Diencephalon (tissue), 1 donor: ENCODE measurements around the gene SCYGR4. TPM values are rescaled to one million over a fixed set of nuclear protein-coding genes. Genes with fewer than 3 reads are reported as not detected.

Source experiments
- total RNA-seq: library from RNA; depleted of rRNA; stranded (reverse); fragments of >200 nt; gene quantifications from one replicate; pipeline ENCODE4 v1.2.3, GENCODE V29; 2014

Gene SCYGR4
- not detected for total RNA-seq

GRCh38 chr2:227617316-227618230 lies at the start of gene SCYGR4:
SCYGR4 (plus strand) TSS chr2:227617498; CDS start chr2:227617498, 0 bp downstream.

DNA sequence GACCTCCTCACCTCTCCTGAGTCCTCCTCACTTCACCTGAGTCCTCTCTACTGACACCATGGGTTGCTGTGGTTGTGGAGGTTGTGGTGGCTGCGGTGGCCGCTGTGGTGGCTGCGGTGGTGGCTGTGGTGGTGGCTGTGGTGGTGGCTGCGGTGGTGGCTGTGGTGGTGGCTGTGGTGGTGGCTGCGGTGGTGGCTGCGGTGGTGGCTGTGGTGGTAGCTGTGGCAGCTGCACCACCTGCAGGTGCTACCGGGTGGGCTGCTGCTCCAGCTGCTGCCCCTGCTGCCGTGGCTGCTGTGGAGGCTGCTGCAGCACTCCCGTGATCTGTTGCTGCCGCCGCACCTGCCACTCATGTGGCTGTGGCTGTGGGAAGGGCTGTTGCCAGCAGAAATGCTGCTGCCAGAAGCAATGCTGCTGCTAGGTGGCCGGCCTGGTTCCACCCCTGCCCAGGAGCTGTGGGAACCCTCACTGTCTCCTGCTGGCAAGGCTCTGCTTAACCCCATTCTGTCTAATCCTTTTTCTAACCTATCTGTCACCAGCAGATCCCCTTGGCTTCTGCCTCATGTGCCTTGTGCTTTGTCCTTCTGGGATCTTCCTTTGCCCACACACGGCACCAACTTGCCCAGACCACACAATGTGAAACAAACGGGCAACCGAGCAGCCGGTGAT lies 18.3 kb upstream of the SCYGR4 start, which contains the start of gene SCYGR2:
SCYGR2 (plus strand) TSS at position 59 of the 669 bp plus-strand sequence; CDS start at position 59, 0 bp downstream.

GRCh38 chr2:227614740-227615139 lies 2.6 kb upstream of the SCYGR4 start, which contains the start of gene SCYGR3:
SCYGR3 (minus strand) TSS chr2:227614840; CDS start chr2:227614840, 0 bp downstream.

GRCh38 chr2:227666631-227667170 lies 49.4 kb downstream of the SCYGR4 start, which contains the start of gene SCYGR5:
SCYGR5 (plus strand) TSS chr2:227666804; CDS start chr2:227666804, 0 bp downstream.

Other genes with a start within 250 kb of the SCYGR4 start
- gene TM4SF20, start 238.2 kb upstream of the SCYGR4 start, total RNA-seq, result not detected
- not detected for gene SCYGR1, start 229.5 kb upstream of the SCYGR4 start, total RNA-seq
- 76.4 TPM for gene AGFG1, start 145.3 kb upstream of the SCYGR4 start, total RNA-seq
- not detected for gene SCYGR2, start 18.6 kb upstream of the SCYGR4 start, total RNA-seq
- gene SCYGR3, start 2.7 kb upstream of the SCYGR4 start, total RNA-seq, result not detected
- gene SCYGR5, start 49.3 kb downstream of the SCYGR4 start, total RNA-seq, result not detected
- 3.9 TPM for gene SLC19A3, start 100.5 kb downstream of the SCYGR4 start, total RNA-seq
- gene SCYGR6, start 107.3 kb downstream of the SCYGR4 start, total RNA-seq, result not detected
- not detected for gene SCYGR7, start 110.8 kb downstream of the SCYGR4 start, total RNA-seq
- gene SCYGR8, start 128.4 kb downstream of the SCYGR4 start, total RNA-seq, result not detected
- gene CCL20, start 196.3 kb downstream of the SCYGR4 start, total RNA-seq, result not detected